Left lung (tissue), 10 donors: ENCODE results near the gene PHACTR1. TPM values are rescaled to one million over a fixed set of nuclear protein-coding genes. Genes with fewer than 3 reads are reported as not detected.

Experiments
- ATAC-seq: fragments of 200-7000 bp; cut with Tn5 transposase; one replicate; pipeline ENCODE4 v1.9.1; 2020; ENCODE audit warnings: moderate library complexity
- DNase-seq, 4 donors: peaks; one replicate each; pipeline ENCODE4 v3.0.0-alpha.2; 2013 to 2020
- H3K27ac ChIP-seq, 2 donors: fragments of 200-600 bp; sonication (generic) in 1 of 2; one replicate each; pipeline versions ENCODE4 v1.5.0 to v1.8.0; 2020 to 2021
- H3K27me3 ChIP-seq, 2 donors: fragments of 200-600 bp; sonication (generic) in 1 of 2; one replicate each; pipeline versions ENCODE4 v1.5.0 to v1.8.0; 2020 to 2021
- H3K36me3 ChIP-seq, 2 donors: fragments of 200-600 bp; sonication (generic) in 1 of 2; one replicate each; pipeline versions ENCODE4 v1.5.0 to v1.8.0; 2020 to 2021
- H3K4me1 ChIP-seq, 2 donors: fragments of 200-600 bp; one replicate each; pipeline ENCODE4 v1.8.0; 2021
- H3K4me3 ChIP-seq, 2 donors: fragments of 200-600 bp; sonication (generic) in 1 of 2; one replicate each; pipeline versions ENCODE4 v1.5.0 to v1.8.0; 2020 to 2021; ENCODE audit warnings: mild to moderate bottlenecking in 1 of 2
- H3K9me3 ChIP-seq, 2 donors: fragments of 200-600 bp; sonication (generic) in 1 of 2; one replicate each; pipeline versions ENCODE4 v1.5.0 to v1.8.0; 2020 to 2021
- CTCF ChIP-seq, 2 donors: fragments of 200-600 bp; sonication (generic) in 1 of 2; IDR thresholded peaks; one replicate each; pipeline versions ENCODE4 v1.5.0 to v1.8.0; 2021; ENCODE audit warnings: antibody characterized with exemption in 2 of 2
- intact Hi-C, 2 donors: fragments of 100-400 bp; cut with DNase I; formaldehyde crosslinking; loops; one replicate each; pipeline versions ENCODE4 v1.11.2 to v1.14.2; 2022
- polyA plus RNA-seq, 6 donors: library from polyadenylated mRNA; unstranded; fragments of 120-200 nt; gene quantifications; one replicate each; pipeline ENCODE4 v1.2.1, GENCODE V29; 2013; ENCODE audit not compliant: insufficient read length in 6 of 6
- total RNA-seq, 2 donors: library from RNA; stranded (reverse); fragmentation: NEBNext Ultra II Directional; extraction: Animal tissue kit (Norgen Biotek cat#: 25700); gene quantifications; one replicate each; pipeline ENCODE4 v1.2.1, GENCODE V29; 2021
- donor health status: DM: no; HTN: yes; CAD: no.
- donor health status: DM: no; HTN: no; CAD: no.

Gene PHACTR1
- total and polyA plus RNA-seq, 8 donors: 12.1 to 53.3 (median 15.8) TPM

DNA sequence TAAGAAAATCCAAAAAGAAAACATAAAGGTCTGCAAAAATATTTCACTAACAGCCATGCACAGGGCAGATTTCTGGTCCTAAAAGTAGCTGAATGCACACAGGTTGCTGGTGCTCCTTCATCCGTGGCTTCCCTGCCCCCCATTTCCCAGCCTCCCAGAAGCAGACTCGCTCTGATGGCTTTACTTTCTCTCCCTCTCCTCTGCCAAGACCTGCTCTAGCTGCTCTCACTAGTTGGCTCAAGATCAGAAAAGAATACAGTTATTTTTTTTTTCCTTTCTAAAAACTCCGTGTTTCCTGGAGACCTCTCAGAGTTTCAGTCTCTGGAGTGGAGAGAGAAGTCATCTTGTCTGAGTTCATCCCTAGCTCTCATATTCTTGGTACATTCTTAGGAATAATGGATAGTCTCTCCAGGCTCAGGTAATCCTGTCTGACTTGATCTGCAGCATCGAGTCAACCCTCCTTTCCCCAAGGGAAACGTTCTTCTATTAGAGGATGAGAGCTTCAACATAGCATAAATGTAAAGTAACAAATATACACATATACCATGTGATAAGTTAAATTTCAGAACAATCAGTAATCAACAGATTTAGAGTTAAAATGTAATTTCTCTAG is 397.5 kb downstream of the PHACTR1 start:
- Histone ChIP-seq H3K4me3 (no peak overlapping the region), H3K4me1 (peaks cover 0 to 5% of the 10 kb centered on the region in 2 donors), H3K27me3 (no peaks in the 10 kb centered on the region), H3K36me3 (no peaks in the 10 kb centered on the region), H3K27ac (no peak overlapping the region), H3K9me3 (no peaks in the 10 kb centered on the region)
- peak; percentile 69 for ATAC-seq
- intact Hi-C loops: no loop called here
- peak in 2 of 4 donors; percentile 7 to 21 for DNase-seq
- TF ChIP-seq CTCF (IDR thresholded peaks at IDR 0.05): no peak

GRCh38 chr6:13116155-13116554 is 399.6 kb downstream of the PHACTR1 start:
- no peak overlapping the region for H3K27ac ChIP-seq
- peak; percentile 16 for ATAC-seq
- no peaks in the 10 kb centered on the region for H3K27me3 ChIP-seq
- intact Hi-C loops: no loop called here
- H3K36me3 ChIP-seq: no peaks in the 10 kb centered on the region
- TF ChIP-seq CTCF (IDR thresholded peaks at IDR 0.05): no peak
- no peaks in the 10 kb centered on the region for H3K9me3 ChIP-seq
- no peak overlapping the region for H3K4me3 ChIP-seq
- DNase-seq: no peak
- H3K4me1 ChIP-seq: peaks cover 0 to 5% of the 10 kb centered on the region in 2 donors

- Histone ChIP-seq H3K27ac (no peak overlapping the region), H3K9me3 (no peaks in the 10 kb centered on the region), H3K4me3 (no peak overlapping the region), H3K4me1 (peaks cover 0 to 5% of the 10 kb centered on the region in 2 donors), H3K36me3 (no peaks in the 10 kb centered on the region), H3K27me3 (no peaks in the 10 kb centered on the region)
- DNase-seq (no peak), ATAC-seq (no peak)
- intact Hi-C loops: no loop called here
- no peak for TF ChIP-seq CTCF (IDR thresholded peaks at IDR 0.05)
Measured at GRCh38 chr6:13117570-13117969, 401.0 kb downstream of the PHACTR1 start.

- Histone ChIP-seq H3K4me1 (peaks cover 0 to 4% of the 10 kb centered on the region in 2 donors), H3K27ac (no peak overlapping the region), H3K27me3 (no peaks in the 10 kb centered on the region), H3K4me3 (no peak overlapping the region), H3K9me3 (no peaks in the 10 kb centered on the region), H3K36me3 (no peaks in the 10 kb centered on the region)
- DNase-seq (no peak), ATAC-seq (no peak)
- intact Hi-C loops: no loop called here
- TF ChIP-seq CTCF (IDR thresholded peaks at IDR 0.05): no peak
Measured at GRCh38 chr6:13119549-13119948, 403.0 kb downstream of the PHACTR1 start.

- ATAC-seq: no peak
- Histone ChIP-seq H3K27ac (no peak overlapping the region), H3K4me1 (peaks cover 0 to 3% of the 10 kb centered on the region in 2 donors), H3K4me3 (no peak overlapping the region), H3K27me3 (no peaks in the 10 kb centered on the region), H3K36me3 (no peaks in the 10 kb centered on the region), H3K9me3 (no peaks in the 10 kb centered on the region)
- DNase-seq: no peak
- no peak for TF ChIP-seq CTCF (IDR thresholded peaks at IDR 0.05)
- intact Hi-C loops: no loop called here
Measured at GRCh38 chr6:13120483-13121482, 404.2 kb downstream of the PHACTR1 start.
